Stimulated activated CD4-positive, alpha-beta T cell treated with anti-CD3 and anti-CD28 coated beads, TNF-alpha, amount 100 ng/mL, for 4 hours (primary cell): Measurements from ENCODE around the gene FSIP1.

Source experiments
- DNase-seq, 3 experiments: peaks; one replicate each; pipeline ENCODE4 v3.0.0-alpha.2; 2020; ENCODE audit warnings: low read depth in 3 of 3

Gene FSIP1

GRCh38 chr15:39593656-39594445, 188.8 kb downstream of the FSIP1 start:
- DNase-seq = no peak

- DNase-seq = no peak
These were observed 189.5 kb downstream of the FSIP1 start for GRCh38 chr15:39593071-39593655.

- no peak for DNase-seq
These were observed 190.1 kb downstream of the FSIP1 start for GRCh38 chr15:39592500-39592899.

- DNase-seq = no peak
These were observed 190.7 kb downstream of the FSIP1 start for GRCh38 chr15:39591896-39592315.

GRCh38 chr15:39591141-39591895, 191.3 kb downstream of the FSIP1 start:
- DNase-seq = no peak

DNA sequence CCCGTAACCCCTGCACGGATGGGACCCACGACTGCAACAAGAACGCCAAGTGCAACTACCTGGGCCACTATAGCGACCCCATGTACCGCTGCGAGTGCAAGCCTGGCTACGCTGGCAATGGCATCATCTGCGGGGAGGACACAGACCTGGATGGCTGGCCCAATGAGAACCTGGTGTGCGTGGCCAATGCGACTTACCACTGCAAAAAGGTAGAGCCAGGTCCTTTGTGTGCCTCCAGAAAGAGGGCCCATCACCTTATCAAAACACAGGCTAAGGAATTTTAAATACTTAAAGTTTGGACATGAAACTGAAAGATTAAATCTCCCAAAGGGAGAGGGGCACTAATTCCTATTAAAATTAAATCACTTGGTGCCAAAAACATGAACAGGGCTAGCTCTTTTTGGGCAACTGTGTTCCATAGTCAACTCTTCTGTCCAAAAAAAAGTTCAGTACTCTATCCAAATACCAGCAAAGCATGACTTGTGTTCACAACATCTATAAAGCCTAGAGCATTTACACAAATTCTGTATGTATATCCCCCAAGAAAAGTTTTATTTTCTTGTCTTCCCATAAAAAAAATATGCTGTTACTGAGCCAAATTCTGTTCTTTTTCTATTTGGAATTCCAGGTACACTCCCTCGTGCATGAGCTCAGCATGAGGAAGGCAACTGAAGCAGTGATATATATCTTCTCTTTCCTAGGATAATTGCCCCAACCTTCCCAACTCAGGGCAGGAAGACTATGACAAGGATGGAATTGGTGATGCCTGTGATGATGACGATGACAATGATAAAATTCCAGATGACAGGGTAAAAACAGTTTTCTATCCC, 192.6 kb downstream of the FSIP1 start:
- DNase-seq = no peak

- DNase-seq = no peak
These were observed 193.3 kb downstream of the FSIP1 start for GRCh38 chr15:39589193-39589814.

- DNase-seq = no peak
These were observed 194.0 kb downstream of the FSIP1 start for GRCh38 chr15:39588531-39589192.

- no peak for DNase-seq
These were observed 194.7 kb downstream of the FSIP1 start for GRCh38 chr15:39587731-39588530.

- no peak for DNase-seq
These were observed 195.4 kb downstream of the FSIP1 start for GRCh38 chr15:39587096-39587721.

DNA sequence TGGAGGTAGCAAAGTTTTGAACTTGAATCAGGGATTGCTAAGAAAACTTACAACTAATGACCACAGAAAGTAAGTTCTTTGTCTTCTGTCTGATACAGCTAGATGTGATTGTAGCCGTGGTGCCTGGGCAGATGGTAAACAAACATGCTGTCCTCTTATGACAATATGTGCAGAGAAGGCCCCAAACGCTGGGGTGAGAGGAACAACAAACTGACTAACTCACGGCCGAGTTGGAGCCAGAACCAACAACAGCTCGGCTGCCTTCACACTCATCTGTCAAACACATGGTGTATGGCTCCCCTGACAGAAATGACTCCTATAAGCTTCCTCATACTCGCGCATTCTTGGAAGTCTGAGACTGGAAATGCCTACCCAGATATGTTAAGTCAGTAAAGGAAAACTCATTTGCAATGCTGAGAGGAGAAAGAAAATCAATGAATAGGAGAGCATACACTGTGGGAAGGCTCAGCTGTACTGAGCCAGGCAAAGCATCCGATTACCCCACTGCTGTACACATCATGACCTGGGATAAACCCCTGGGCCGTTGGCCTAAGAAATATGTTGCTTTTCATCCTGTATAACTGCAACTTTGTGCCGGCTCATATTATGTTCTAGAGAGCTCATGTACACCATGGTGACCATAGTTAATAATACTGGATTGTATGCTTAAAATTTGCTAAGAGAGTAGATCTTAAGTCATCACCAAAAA, 196.1 kb downstream of the FSIP1 start:
- DNase-seq = no peak

DNA sequence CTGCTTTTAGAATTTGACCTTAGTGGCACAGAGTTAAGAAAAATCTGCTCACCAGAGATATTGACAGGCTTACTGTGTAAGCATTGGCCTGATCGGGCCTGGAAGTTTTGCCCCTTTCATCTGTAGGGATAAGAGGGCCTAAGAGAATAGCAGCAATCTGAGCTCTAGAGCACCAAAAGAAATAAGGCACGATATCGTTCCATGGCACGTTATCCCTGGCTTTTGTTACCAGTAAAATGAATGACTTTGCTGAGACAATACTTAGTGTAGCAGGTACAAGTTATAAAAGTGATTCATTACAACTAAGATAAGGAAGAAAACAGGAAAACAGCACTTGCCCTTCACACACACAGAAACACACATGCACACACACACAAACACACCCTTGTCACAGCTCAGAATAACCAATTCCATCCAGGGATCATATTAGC, 196.8 kb downstream of the FSIP1 start:
- DNase-seq = no peak

DNA sequence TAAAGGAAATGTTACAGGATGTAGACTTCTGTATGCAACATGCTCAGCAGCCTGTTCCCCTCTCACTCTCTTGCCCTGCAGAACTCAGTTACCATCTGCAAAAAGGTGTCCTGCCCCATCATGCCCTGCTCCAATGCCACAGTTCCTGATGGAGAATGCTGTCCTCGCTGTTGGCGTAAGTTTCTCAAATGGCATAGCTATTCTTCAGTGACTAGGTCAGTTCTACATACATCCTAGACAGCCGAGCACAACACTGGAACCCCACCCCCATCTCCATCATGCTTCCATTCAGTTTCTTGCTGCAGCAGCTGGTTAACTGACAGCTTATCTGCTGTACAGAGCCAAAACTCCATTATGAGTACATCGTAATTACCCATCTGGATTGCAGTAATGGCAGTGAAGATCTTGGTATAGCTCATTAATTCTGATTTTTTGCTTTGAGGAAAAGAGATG, 197.2 kb downstream of the FSIP1 start:
- DNase-seq = no peak

DNA sequence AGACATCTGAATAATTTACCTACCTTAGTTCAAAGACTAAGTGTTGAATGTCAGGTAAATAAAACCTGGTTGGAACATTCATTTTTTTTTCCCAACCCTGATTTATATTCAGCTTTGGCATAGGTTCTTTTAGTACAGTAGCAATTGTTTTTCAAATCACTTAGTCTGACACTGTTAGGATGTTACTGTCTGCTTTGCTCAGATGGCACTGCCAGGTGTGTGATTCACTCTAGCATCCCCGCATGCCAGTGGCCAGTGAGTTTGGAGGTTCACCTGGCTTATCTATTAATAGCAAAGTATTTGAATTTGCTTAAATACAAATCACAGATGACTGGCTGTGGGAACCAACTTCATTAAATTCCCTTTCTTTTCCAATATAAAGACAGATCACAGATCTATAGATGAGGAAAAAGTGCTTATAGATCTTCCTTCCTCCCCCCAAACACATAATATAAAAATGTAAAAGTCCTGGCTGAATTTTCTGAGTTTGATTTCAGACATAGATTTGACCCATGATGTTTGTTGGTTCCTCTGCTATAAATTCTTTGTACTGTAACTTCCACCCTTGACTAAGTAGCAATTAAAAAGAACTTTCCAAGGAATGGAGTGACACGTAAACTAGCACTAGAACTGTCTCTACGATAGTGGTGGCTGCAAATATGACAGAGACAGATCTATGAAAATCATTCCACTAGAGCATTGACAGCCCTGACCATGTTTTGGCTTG, 197.8 kb downstream of the FSIP1 start:
- DNase-seq = no peak

- no peak for DNase-seq
These were observed 198.4 kb downstream of the FSIP1 start for GRCh38 chr15:39584266-39584659.

- DNase-seq = no peak
These were observed 198.9 kb downstream of the FSIP1 start for GRCh38 chr15:39583596-39584265.

- no peak for DNase-seq
These were observed 199.6 kb downstream of the FSIP1 start for GRCh38 chr15:39582977-39583595.
